Heart left ventricle (tissue), 13 donors: ENCODE measurements around the gene TFDP1.

Source experiments
- POLR2A ChIP-seq, 2 donors: fragments of 450-650 bp; IDR thresholded peaks; one replicate each; pipeline ENCODE4 v1.6.1; 2017; ENCODE audit warnings: antibody characterized with exemption in 2 of 2, mild to moderate bottlenecking in 2 of 2, moderate library complexity in 2 of 2
- TF ChIP-seq, protein P1 (sequence below), 12 donors: fragments of 200-600 bp; sonication (generic) in 4 of 12; IDR thresholded peaks; one replicate each; pipeline versions ENCODE4 v1.5.0 to v1.8.0; 2018 to 2022; ENCODE audit warnings: antibody characterized with exemption in 12 of 12, mild to moderate bottlenecking in 5 of 12
- donor health status: ischemic (EF 13 %, LVEDD 7.1; RV severe dilation, severe dysfunction).
- donor health status: DM: no; HTN: yes; CAD: no.
- donor health status: DM: no; HTN: no; CAD: no.
- donor health status: ischemic (EF 25% LVEDD 6.9; RV normal size, moderate dysfunction).
- donor health status: ischemic (EF 25% LVEDD 5.7; RV mildly dilated, moderate dysfunction).
- donor health status: ischemic (EF 35%, LVEDD 5.7; RV mildly dilated, moderate dysfunction).
- donor health status: nonischemic (EF 11% LVEDD 7.7; RV severe dilation, severe dysfunction).
- donor health status: DM: yes; HTN: yes; CAD: no.
- donor health status: PGD.
- donor health status: ischemic (EF 29% LVEDD 5.4; RV normal size, mild dysfunction).
- donor health status: nonischemic (EF 23%, LVEDD 6.1; RV moderate dilation, normal function).

- TF ChIP-seq, protein P1, sequence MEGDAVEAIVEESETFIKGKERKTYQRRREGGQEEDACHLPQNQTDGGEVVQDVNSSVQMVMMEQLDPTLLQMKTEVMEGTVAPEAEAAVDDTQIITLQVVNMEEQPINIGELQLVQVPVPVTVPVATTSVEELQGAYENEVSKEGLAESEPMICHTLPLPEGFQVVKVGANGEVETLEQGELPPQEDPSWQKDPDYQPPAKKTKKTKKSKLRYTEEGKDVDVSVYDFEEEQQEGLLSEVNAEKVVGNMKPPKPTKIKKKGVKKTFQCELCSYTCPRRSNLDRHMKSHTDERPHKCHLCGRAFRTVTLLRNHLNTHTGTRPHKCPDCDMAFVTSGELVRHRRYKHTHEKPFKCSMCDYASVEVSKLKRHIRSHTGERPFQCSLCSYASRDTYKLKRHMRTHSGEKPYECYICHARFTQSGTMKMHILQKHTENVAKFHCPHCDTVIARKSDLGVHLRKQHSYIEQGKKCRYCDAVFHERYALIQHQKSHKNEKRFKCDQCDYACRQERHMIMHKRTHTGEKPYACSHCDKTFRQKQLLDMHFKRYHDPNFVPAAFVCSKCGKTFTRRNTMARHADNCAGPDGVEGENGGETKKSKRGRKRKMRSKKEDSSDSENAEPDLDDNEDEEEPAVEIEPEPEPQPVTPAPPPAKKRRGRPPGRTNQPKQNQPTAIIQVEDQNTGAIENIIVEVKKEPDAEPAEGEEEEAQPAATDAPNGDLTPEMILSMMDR (IDR thresholded peaks at IDR 0.05): no peak
- no peak for TF ChIP-seq POLR2A (IDR thresholded peaks at IDR 0.05)
Measured at GRCh38 chr13:113669755-113670341, 85.3 kb downstream of the TFDP1 start.
